Right lobe of liver (tissue), 6 donors: Measurements from ENCODE around the gene ARHGEF10L. TPM values are rescaled to one million over a fixed set of nuclear protein-coding genes. Genes with fewer than 3 reads are reported as not detected.

Experiments
- ATAC-seq, 4 donors: fragments of 200-7000 bp; cut with Tn5 transposase; one replicate each; pipeline ENCODE4 v1.9.1; 2020; ENCODE audit warnings: mild to moderate bottlenecking in 4 of 4, moderate library complexity in 4 of 4
- DNase-seq, 3 donors: peaks; one replicate each; pipeline ENCODE4 v3.0.0-alpha.2; 2020
- H3K27ac ChIP-seq, 3 donors: fragments of 200-600 bp; one replicate each; pipeline ENCODE4 v1.8.0; 2022
- H3K27me3 ChIP-seq, 2 donors: fragments of 200-600 bp; one replicate each; pipeline ENCODE4 v1.8.0; 2022
- H3K36me3 ChIP-seq, 4 donors: fragments of 200-600 bp; sonication (generic) in 1 of 4; one replicate each; pipeline versions ENCODE4 v1.5.1 to v1.8.0; 2017 to 2022; ENCODE audit warnings: control low read depth in 1 of 4
- H3K4me1 ChIP-seq, 4 donors: fragments of 200-600 bp; sonication (generic) in 1 of 4; one replicate each; pipeline versions ENCODE4 v1.5.1 to v1.8.0; 2017 to 2022; ENCODE audit warnings: control low read depth in 1 of 4
- H3K4me3 ChIP-seq, 3 donors: fragments of 200-600 bp; one replicate each; pipeline ENCODE4 v1.8.0; 2022
- H3K9me3 ChIP-seq, 4 donors: fragments of 200-600 bp; sonication (generic) in 1 of 4; one replicate each; pipeline versions ENCODE4 v1.5.1 to v1.8.0; 2017 to 2022; ENCODE audit warnings: control low read depth in 1 of 4
- CTCF ChIP-seq, 4 donors: fragments of 200-600 bp in 3 of 4; fragments of 450-650 bp in 1 of 4; IDR thresholded peaks; one replicate each; pipeline versions ENCODE4 v1.5.1 to v1.8.0; 2016 to 2022; ENCODE audit warnings: antibody characterized with exemption in 4 of 4, mild to moderate bottlenecking in 2 of 4
- POLR2A ChIP-seq: fragments of 450-650 bp; IDR thresholded peaks from one replicate; pipeline ENCODE4 v1.6.1; 2017; ENCODE audit warnings: antibody characterized with exemption, mild to moderate bottlenecking
- WGBS: methylation state at CpG from one replicate; pipeline ENCODE4 v1.1.6; 2018; ENCODE audit warnings: low coverage, low lambda C conversion rate; ENCODE audit not compliant: insufficient coverage; ENCODE audit errors: missing lambda C conversion rate; 5-methylcytosine and 5-hydroxymethylcytosine counted together
- intact Hi-C, 2 donors: fragments of 100-400 bp; cut with DNase I; formaldehyde crosslinking; loops; one replicate each; pipeline versions ENCODE4 v1.11.2 to v1.14.1; 2022
- total RNA-seq, 6 experiments: library from RNA; depleted of rRNA in 2 of 6; stranded (reverse); fragments of >200 nt in 2 of 6; fragmentation: NEBNext Ultra II Directional in 3 of 6; extraction: Animal tissue kit (Norgen Biotek cat#: 25700) in 3 of 6; gene quantifications; one replicate each; pipeline versions ENCODE4 v1.1.0 to v1.2.4, GENCODE V29; 2016 to 2023
- donor health status: DM: no; HTN: yes; CAD: no.
- donor health status: DM: no; HTN: no; CAD: no.
- donor health status: DM: no; HTN: no; CAD: no.
- donor health status: DM: no; HTN: yes; CAD: no.
- donor health status: DM: no; HTN: yes; CAD: no.

Gene ARHGEF10L
- total RNA-seq, 6 experiments from 2014 or later, result 59.7 to 124 (median 87.4) TPM

GRCh38 chr1:17630986-17631385, 91.5 kb downstream of the ARHGEF10L start:
- H3K27ac ChIP-seq, result peak overlapping the region in 2 of 3 donors; percentile 31 to 64

GRCh38 chr1:17631410-17631809, 91.9 kb downstream of the ARHGEF10L start:
- intact Hi-C loops, result no loop called here
- ATAC-seq (peak in 3 of 4 donors; percentile 3 to 18 (median 5)), DNase-seq (no peak)
- TF ChIP-seq POLR2A (no peak), CTCF (IDR thresholded peaks at IDR 0.05) (no peak)
- Histone ChIP-seq H3K9me3 (no peaks in the 10 kb centered on the region), H3K27ac (peak overlapping the region in 2 of 3 donors; percentile 23 to 31), H3K4me1 (peaks cover 0 to 15% (median 4%) of the 10 kb centered on the region in 4 donors), H3K4me3 (no peak overlapping the region), H3K36me3 (peaks cover under 1 to 94% (median 50%) of the 10 kb centered on the region in 4 donors), H3K27me3 (no peaks in the 10 kb centered on the region)
- no CpG with 5 or more reads among the region's 8 CpGs for WGBS

More at GRCh38 chr1:17630986-17631385, 91.5 kb downstream of the ARHGEF10L start:
- intact Hi-C loops, result no loop called here
- no peak for DNase-seq
- Histone ChIP-seq H3K9me3 (no peaks in the 10 kb centered on the region), H3K4me3 (no peak overlapping the region), H3K36me3 (peaks cover 4 to 94% (median 49%) of the 10 kb centered on the region in 4 donors), H3K4me1 (peaks cover 0 to 15% (median 4%) of the 10 kb centered on the region in 4 donors), H3K27me3 (no peaks in the 10 kb centered on the region)
- 31% methylated on average over 5 of the region's 6 CpGs for WGBS
- no peak for ATAC-seq
- TF ChIP-seq POLR2A (no peak), CTCF (IDR thresholded peaks at IDR 0.05) (no peak)

GRCh38 chr1:17632106-17632505, 92.6 kb downstream of the ARHGEF10L start:
- peaks cover 0 to 98% (median 52%) of the 10 kb centered on the region in 4 donors for H3K36me3 ChIP-seq

GRCh38 chr1:17632541-17633184, 93.2 kb downstream of the ARHGEF10L start:
- Histone ChIP-seq H3K4me1 (peaks cover 0 to 15% (median 4%) of the 10 kb centered on the region in 4 donors), H3K27ac (no peak overlapping the region), H3K4me3 (no peak overlapping the region), H3K36me3 (peaks cover 0 to 98% (median 53%) of the 10 kb centered on the region in 4 donors), H3K27me3 (no peaks in the 10 kb centered on the region), H3K9me3 (no peaks in the 10 kb centered on the region)
- intact Hi-C loops, result no loop called here
- TF ChIP-seq POLR2A (no peak), CTCF (IDR thresholded peaks at IDR 0.05) (no peak)
- DNase-seq (peak in 1 of 3 donors; percentile 65), ATAC-seq (peak; percentile 13 to 62 (median 39))
- 72% methylated on average over 5 of the region's 12 CpGs for WGBS

More at GRCh38 chr1:17632106-17632505, 92.6 kb downstream of the ARHGEF10L start:
- Histone ChIP-seq H3K9me3 (no peaks in the 10 kb centered on the region), H3K27me3 (no peaks in the 10 kb centered on the region), H3K27ac (peak overlapping the region in 1 of 3 donors; percentile 23), H3K4me3 (no peak overlapping the region), H3K4me1 (peaks cover 0 to 15% (median 4%) of the 10 kb centered on the region in 4 donors)
- TF ChIP-seq POLR2A (no peak), CTCF (IDR thresholded peaks at IDR 0.05) (no peak)
- intact Hi-C loops, result no loop called here
- ATAC-seq (peak in 1 of 4 donors; percentile 1), DNase-seq (no peak)
- 83% methylated on average over 13 of the region's 19 CpGs for WGBS
